ENCODE measurements around the gene FAM117A. TPM values are rescaled to one million over a fixed set of nuclear protein-coding genes. Genes with fewer than 3 reads are reported as not detected.

Gene FAM117A
- total RNA-seq, 2 experiments from 2014 or later, result 17.7 TPM

DNA sequence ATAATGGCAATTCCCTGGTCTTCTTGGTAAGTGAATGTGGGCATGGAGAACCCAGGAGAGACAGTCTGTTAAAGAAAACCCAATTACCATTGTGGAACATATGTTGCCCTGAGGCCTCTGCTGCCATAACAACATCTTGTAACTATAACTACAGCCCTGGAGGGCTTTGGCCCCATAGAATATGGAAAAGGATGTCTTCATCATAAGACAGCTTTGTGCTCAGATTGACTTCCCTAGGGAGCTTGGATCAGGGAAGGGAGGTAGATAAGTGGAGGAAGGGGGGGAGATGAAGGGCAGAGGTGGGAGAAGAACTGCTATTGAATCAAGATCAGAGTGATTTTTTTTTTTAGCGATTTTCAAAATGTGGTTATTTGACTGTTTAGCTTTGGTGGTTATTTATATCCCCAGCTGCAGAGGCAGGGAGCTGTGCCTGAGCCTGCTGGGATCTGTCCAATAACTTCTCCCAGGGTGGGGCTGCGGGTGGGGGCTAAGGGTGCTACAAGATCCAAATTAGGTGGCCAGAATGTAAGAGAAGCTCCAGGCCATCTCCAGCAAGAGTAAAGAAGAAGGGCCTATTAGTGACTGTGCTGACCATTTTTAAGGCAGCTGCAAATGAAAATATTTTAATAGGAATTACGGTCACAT, 19.3 kb upstream of the FAM117A start:
- no peak for DNase-seq
- Mint-ChIP-seq H3K27ac (no peak overlapping the region), H3K27me3 (ENCODE audit: low read depth) (no peaks in the 10 kb centered on the region), H3K9me3 (no peaks in the 10 kb centered on the region), H3K36me3 (ENCODE audit: low read depth) (no peaks in the 10 kb centered on the region), H3K4me3 (no peak overlapping the region), H3K4me1 (ENCODE audit: low read depth) (peaks cover 8% of the 10 kb centered on the region)
- intact Hi-C loops (cut with micrococcal nuclease), result no loop called here
- CTCF ChIA-PET, result interaction anchor here (0.6 to 1.2 kb wide), 2 partner anchors 12 to 39 kb away, joined by 3 to 5 read pairs; no protein-coding TSS in a partner anchor

DNA sequence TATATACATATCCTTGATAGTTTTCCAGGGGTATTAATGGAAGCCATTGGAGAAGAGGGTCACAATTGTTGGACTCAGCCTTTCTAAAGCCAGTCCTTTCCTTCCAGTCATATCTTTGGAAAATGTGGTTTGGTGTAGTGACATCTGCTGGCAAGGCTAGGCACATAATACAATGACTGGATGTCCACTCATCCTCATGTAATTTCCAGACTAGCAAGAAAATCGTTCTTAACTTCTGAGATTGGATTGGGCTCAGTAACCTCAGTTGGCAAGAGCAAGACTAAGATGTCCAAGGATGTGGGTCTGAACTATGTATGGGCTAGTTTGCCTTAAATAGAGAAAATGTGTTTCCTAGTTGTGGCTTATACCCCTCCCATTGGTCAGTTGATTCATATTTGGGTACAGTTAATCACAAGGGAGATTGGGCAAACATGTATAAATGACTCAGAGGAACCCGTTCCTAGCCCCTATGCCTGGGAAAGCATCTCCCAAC, 15.9 kb upstream of the FAM117A start:
- intact Hi-C loops (cut with micrococcal nuclease), result loop anchor here (1.0 kb wide), 2 partner anchors 71 to 212 kb away; no protein-coding TSS in a partner anchor
- Mint-ChIP-seq H3K27ac (no peak overlapping the region), H3K4me3 (no peak overlapping the region), H3K27me3 (ENCODE audit: low read depth) (no peaks in the 10 kb centered on the region), H3K9me3 (no peaks in the 10 kb centered on the region), H3K4me1 (ENCODE audit: low read depth) (no peaks in the 10 kb centered on the region), H3K36me3 (ENCODE audit: low read depth) (no peaks in the 10 kb centered on the region)
- CTCF ChIA-PET, result interaction anchor here (1.0 to 1.4 kb wide), 3 partner anchors 8 to 84 kb away, joined by 4 to 8 read pairs (median 6); partner anchors contain the start of genes KAT7 and SLC35B1
- DNase-seq, result peak; percentile 60

DNA sequence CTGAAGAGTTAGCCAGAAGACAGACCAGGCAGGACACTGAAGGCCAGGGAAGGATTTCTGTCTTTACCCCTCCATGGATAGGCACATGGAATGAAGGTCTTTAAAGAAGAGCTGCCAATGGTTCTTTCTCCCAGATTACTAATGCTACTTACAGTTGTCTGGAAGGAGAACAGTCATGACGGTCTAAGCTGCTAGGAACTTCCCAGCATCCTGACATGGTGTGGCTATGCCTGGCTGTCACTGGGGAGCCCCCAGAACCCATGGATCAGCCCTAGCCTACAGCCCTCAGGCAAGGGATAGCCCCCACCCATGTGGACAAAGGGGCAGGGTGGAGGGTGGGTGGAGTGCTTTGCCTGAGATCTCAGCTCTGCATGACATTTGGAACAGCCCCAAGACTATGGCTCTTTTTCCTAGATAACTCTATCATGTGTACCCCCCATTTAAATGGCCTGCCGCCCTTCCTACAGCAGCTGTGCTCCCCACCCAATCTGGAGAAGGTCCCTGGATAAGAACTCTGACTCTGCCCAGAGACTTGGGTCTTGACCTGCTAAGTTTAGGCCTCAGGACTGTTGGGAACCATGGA, 15.3 kb upstream of the FAM117A start:
- Mint-ChIP-seq H3K27me3 (ENCODE audit: low read depth) (no peaks in the 10 kb centered on the region), H3K27ac (no peak overlapping the region), H3K36me3 (ENCODE audit: low read depth) (no peaks in the 10 kb centered on the region), H3K9me3 (no peaks in the 10 kb centered on the region), H3K4me3 (no peak overlapping the region), H3K4me1 (ENCODE audit: low read depth) (no peaks in the 10 kb centered on the region)
- CTCF ChIA-PET, result interaction anchor here (1.0 to 1.4 kb wide), 4 partner anchors 9 to 83 kb away, joined by 3 to 8 read pairs (median 5); partner anchors contain the start of genes KAT7 and SLC35B1
- DNase-seq, result no peak
- intact Hi-C loops (cut with micrococcal nuclease), result loop anchor here (1.0 kb wide), 2 partner anchors 71 to 212 kb away; no protein-coding TSS in a partner anchor

DNA sequence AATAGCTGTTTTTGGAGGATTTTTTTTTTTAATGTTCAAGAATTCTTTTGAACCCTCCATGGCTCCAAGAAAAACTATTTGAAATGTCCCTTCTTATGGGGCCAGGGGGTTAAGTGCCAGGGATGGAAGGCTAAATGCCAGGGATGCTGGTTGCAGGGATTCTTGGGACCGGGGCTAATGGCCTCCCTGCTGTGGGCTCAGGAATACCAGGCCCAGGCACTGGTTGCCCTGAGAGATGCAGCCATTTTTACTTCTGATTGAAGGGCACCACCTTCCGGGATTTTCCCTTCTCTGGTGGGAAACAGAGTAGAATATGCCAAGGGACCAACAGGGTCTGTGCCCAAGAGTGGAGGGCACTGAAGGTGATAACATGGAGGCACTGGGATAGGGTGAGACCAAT, 13.6 kb upstream of the FAM117A start:
- Mint-ChIP-seq H3K27me3 (ENCODE audit: low read depth) (no peaks in the 10 kb centered on the region), H3K27ac (no peak overlapping the region), H3K36me3 (ENCODE audit: low read depth) (no peaks in the 10 kb centered on the region), H3K9me3 (no peaks in the 10 kb centered on the region), H3K4me1 (ENCODE audit: low read depth) (no peaks in the 10 kb centered on the region), H3K4me3 (no peak overlapping the region)
- intact Hi-C loops (cut with micrococcal nuclease), result no loop called here
- DNase-seq, result no peak
- CTCF ChIA-PET, result interaction anchor here (0.7 to 3.4 kb wide), 4 partner anchors 29 to 220 kb away, joined by 3 to 15 read pairs (median 4); partner anchors contain the start of gene SLC35B1

DNA sequence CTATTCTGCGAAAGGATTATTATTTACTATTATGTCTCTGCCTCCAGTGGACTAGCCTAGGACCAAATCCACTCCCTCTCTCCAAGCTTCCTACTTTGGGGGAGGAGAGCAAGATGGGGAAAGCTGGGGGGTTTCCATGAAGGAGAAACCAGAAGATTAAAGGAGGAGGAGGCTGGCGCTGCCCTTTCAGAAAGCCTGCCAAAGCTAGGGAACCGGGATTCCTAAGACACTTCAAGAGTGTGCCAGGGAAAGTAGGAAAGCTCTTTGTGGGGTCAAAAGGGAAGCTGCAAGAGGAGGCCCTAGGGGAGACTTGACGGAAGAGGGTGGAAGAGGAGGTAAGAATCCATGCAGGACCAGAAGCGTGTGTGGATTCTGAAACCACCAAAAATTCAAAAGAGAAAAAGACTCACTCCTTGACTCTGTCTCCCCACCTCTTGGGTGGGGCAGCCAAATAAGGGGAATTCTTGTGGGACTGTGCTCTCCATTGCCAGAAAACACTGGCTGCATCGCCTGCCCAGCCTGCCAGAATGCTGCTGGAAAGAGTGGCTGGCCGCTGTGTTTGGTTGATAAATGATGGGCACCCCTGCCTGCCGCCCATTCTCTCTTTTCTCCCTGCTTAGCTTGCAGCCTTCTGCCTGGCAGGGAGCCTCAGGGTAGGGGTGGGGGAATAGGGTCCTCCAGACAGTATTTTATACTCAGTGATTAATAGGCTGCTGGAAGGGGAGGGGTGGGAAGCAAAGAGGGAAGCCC, 12.8 kb upstream of the FAM117A start:
- H3K27ac Mint-ChIP-seq, result no peak overlapping the region
- no peaks in the 10 kb centered on the region for H3K27me3 Mint-ChIP-seq (ENCODE audit: low read depth)
- DNase-seq, result no peak
- CTCF ChIA-PET, result interaction anchor here (0.9 to 3.4 kb wide), 7 partner anchors 11 to 220 kb away, joined by 3 to 15 read pairs (median 3); partner anchors contain the start of genes FAM117A and SLC35B1
- intact Hi-C loops (cut with micrococcal nuclease), result no loop called here
- H3K9me3 Mint-ChIP-seq, result no peaks in the 10 kb centered on the region
- H3K4me3 Mint-ChIP-seq, result no peak overlapping the region
- H3K36me3 Mint-ChIP-seq (ENCODE audit: low read depth), result no peaks in the 10 kb centered on the region
- H3K4me1 Mint-ChIP-seq (ENCODE audit: low read depth), result no peaks in the 10 kb centered on the region

DNA sequence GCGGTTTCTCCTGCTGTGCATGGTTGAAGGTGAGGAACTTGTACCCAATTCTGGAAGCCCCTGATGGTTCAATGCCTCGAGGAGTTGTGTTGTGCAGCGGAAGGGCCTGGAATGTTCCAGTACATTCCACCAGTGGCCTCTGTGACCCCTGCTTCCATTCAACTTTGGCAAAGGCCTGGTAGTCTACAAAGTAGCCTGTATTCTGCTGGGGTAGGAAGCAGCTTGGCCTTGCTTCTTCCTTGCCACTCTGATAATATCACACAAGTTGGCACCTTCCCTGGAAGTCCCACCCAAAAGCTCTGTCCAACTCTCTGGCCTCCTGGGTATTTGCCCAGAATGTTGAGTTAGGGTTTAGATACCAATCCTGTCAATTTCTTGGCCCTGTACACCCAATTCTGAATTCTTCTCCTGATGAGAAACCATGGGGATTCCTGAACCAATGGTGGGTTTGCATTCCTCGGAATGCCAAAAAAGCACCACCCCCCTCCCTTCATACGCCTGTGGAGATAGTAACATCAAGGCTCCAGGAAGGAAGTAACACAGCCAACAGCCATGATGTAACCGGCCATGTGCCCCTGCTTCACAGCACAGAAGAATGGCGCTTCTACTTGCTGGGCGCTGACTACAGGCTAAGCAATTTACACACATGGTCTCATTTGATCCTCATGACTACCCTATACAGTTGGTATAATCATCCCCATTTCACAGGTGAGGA, 11.8 kb upstream of the FAM117A start:
- H3K27ac Mint-ChIP-seq, result no peak overlapping the region

DNA sequence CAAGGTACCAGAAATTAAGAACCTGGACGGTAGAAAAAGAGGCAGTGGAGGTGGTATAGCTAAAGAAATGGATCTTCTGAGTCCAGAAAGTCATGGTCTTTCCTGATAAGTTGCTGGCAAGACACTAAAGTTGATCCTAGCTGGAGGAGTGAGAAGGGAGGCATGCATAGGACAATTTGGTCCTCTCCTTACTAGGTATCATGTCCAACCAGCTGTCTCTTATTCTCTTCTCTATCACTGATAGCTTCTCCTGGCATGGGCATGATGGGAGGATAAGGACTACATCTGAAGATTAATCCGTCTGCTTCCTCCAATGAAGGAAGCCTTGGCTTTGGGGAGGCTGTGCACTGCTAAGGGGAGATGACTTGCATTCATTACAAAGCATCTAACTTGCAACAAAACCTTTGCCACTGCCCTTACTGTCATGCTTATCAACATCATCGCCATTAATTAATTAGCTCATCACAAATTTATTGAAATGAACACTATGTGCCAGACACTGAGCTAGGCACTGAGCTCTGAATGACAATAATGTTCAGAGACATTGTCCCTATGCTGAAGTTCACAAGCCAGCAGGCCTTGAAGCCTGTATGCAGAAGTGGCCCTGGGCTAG, 3.1 kb upstream of the FAM117A start:
- Mint-ChIP-seq H3K27ac (no peak overlapping the region), H3K27me3 (ENCODE audit: low read depth) (no peaks in the 10 kb centered on the region), H3K36me3 (ENCODE audit: low read depth) (no peaks in the 10 kb centered on the region), H3K9me3 (no peaks in the 10 kb centered on the region), H3K4me1 (ENCODE audit: low read depth) (peaks cover 17% of the 10 kb centered on the region), H3K4me3 (no peak overlapping the region)
- intact Hi-C loops (cut with micrococcal nuclease), result no loop called here
- CTCF ChIA-PET, result interaction anchor here (1.3 kb wide), 1 partner anchor 71 kb away, joined by 4 read pairs; no protein-coding TSS in a partner anchor
- DNase-seq, result no peak

More for the DNA sequence above, 11.8 kb upstream of the FAM117A start:
- no peaks in the 10 kb centered on the region for H3K9me3 Mint-ChIP-seq
- H3K36me3 Mint-ChIP-seq (ENCODE audit: low read depth), result no peaks in the 10 kb centered on the region
- no peak overlapping the region for H3K4me3 Mint-ChIP-seq
- no peaks in the 10 kb centered on the region for H3K27me3 Mint-ChIP-seq (ENCODE audit: low read depth)
- CTCF ChIA-PET, result interaction anchor here (0.9 to 3.4 kb wide), 5 partner anchors 11 to 221 kb away, joined by 3 to 15 read pairs (median 4); partner anchors contain the start of genes FAM117A and SLC35B1
- DNase-seq, result no peak
- intact Hi-C loops (cut with micrococcal nuclease), result no loop called here
- H3K4me1 Mint-ChIP-seq (ENCODE audit: low read depth), result no peaks in the 10 kb centered on the region

DNA sequence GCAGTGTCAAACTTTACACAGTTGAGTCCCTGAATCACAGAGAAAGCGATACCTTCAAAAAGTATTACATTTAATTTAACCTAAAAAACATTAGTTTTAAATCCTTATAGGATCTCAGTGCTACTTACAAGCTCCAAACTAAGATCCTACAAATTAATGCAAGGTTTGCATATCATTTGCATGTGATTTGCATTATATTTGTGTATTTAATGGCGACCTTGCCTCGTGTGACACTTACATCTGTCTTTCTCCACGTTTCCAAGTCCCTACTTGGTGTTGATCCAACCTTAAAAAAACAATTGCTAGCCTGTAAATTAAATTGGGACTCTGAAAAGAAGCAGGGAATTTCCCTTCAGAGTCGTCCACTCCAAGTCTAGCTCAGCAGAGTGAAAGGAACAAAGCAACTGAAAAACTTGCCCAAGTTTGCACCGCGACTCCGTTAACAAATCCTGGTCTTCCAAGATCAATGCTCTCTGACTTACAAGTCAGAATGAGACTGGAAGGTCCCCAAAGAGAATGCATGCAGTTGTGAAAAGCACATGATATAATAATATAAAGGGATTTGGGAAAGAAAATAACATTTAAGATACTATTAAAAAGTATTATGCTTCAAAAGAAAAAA, 739 bp upstream of the FAM117A start:
- no peak for DNase-seq
- H3K9me3 Mint-ChIP-seq, result no peaks in the 10 kb centered on the region
- intact Hi-C loops (cut with micrococcal nuclease), result loop anchor here (1.0 to 5.0 kb wide), 8 partner anchors 16 to 402 kb away; partner anchors contain the start of genes KAT7 and ZNF652
- no peaks in the 10 kb centered on the region for H3K27me3 Mint-ChIP-seq (ENCODE audit: low read depth)
- CTCF ChIA-PET, result interaction anchor here (1.2 to 5.0 kb wide), 5 partner anchors 12 to 199 kb away, joined by 4 to 32 read pairs (median 5); partner anchors contain the start of gene SLC35B1
- peaks cover 39% of the 10 kb centered on the region for H3K4me1 Mint-ChIP-seq (ENCODE audit: low read depth)
- H3K36me3 Mint-ChIP-seq (ENCODE audit: low read depth), result no peaks in the 10 kb centered on the region
- no peak overlapping the region for H3K27ac Mint-ChIP-seq
- peak overlapping the region; percentile 71 for H3K4me3 Mint-ChIP-seq

DNA sequence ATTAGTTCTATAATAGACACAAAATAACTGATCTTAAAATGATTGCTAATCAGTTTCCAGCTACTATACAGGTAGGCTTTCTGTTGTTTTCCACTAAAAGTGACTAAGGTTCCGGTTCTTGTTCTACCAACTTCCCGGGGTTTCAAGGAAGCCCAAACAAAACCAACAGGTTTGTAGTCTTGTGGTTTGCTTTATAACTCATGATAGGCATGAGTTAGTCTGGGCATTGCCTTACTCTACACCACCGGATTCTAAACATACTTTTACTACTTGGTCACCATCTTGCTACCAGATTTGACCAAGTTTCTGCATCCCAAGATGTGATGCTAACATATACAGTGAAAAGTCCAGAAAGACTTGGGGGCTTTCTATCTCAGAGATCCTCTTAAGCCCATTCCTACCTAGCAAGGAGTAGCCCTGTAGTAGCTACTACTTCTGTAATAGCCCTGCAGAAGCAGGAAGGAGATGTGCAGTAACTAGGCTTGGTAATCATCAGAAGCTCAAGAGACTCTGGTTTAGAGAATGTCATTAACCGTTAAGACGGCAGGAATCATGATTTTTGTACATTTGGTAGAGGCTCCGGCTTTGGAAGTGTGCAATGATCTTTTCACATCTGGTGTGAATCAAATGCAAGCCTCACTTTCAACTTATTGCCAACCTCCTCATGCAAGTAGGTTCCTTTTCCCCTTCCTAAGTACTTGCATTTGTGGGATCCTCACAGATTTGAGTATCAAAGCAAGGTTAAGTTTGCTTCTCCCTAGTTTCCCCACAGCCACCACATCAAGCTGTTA, 1.6 kb downstream of the FAM117A start:
- peak overlapping the region; percentile 83 for H3K27ac Mint-ChIP-seq
- intact Hi-C loops (cut with micrococcal nuclease), result loop anchor here (5.0 kb wide), 1 partner anchor 115 kb away; no protein-coding TSS in a partner anchor
- DNase-seq, result no peak
- no peaks in the 10 kb centered on the region for H3K9me3 Mint-ChIP-seq
- H3K27me3 Mint-ChIP-seq (ENCODE audit: low read depth), result no peaks in the 10 kb centered on the region
- peaks cover 59% of the 10 kb centered on the region for H3K4me1 Mint-ChIP-seq (ENCODE audit: low read depth)
- no peaks in the 10 kb centered on the region for H3K36me3 Mint-ChIP-seq (ENCODE audit: low read depth)
- peak overlapping the region; percentile 88 for H3K4me3 Mint-ChIP-seq
- CTCF ChIA-PET, result interaction anchor here (1.0 to 5.0 kb wide), 6 partner anchors 10 to 187 kb away, joined by 3 to 32 read pairs (median 4); partner anchors contain the start of genes NXPH3 and SLC35B1

DNA sequence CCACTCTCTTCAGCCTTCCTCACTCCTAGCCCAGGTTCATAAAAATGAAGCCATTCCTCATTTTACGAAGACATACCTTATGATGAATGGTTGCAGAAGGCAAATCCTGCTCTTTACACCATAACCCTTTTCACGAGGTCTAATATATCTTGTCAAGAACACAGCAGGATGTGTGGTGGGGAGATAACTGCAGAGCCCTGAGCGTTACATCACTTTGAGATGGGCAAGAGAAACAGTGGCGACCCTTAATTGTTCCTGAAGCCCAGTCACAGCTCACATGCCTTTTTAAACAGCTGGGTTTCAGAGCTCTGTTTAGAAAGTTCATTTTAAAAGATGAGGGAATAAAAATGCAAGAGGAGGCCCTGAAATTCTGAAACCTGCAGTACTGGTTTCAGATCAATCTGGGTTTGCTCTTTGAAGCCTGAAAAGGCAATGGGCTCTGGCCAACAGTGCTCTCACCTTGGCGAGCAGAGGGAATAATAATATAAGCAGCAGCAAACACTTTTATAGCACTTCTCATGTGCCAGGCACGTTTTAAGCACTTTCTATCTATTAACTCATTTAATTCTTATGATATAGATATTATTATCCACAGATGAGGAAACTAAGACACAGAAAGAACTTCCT, 2.9 kb downstream of the FAM117A start:
- Mint-ChIP-seq H3K27me3 (ENCODE audit: low read depth) (no peaks in the 10 kb centered on the region), H3K9me3 (no peaks in the 10 kb centered on the region), H3K27ac (peak overlapping the region; percentile 23), H3K36me3 (ENCODE audit: low read depth) (no peaks in the 10 kb centered on the region), H3K4me3 (peak overlapping the region; percentile 50), H3K4me1 (ENCODE audit: low read depth) (peaks cover 72% of the 10 kb centered on the region)
- CTCF ChIA-PET, result interaction anchor here (0.9 to 5.0 kb wide), 4 partner anchors 11 to 52 kb away, joined by 3 to 32 read pairs (median 3); partner anchors contain the start of gene SLC35B1
- DNase-seq, result no peak
- intact Hi-C loops (cut with micrococcal nuclease), result loop anchor here (5.0 kb wide), 1 partner anchor 114 kb away; no protein-coding TSS in a partner anchor
